ENCODE data around the gene MYCBP. TPM values are rescaled to one million over a fixed set of nuclear protein-coding genes. Genes with fewer than 3 reads are reported as not detected.

MYCBP gene
- total RNA-seq, 1 donor from 2014 or later = 11.5 TPM

DNA sequence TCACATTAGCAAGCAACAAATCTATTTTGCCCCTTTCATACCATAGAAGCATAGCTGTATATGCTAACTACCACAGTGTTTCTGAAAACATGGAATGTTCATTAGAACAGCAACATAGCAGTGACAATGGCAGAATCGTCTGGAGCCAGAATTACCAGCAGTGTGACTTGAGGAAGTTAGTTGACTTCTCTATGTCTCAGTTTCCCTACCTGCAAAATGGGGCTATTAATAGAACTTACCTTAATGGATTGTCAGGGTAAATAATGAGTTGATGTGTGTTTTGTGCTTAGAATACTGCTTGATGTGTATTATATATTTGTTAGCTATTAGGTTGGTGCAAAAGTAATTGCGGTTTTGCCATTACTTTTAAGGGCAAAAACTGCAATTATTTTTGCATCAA lies 23.0 kb upstream of the MYCBP start:
- Histone ChIP-seq H3K27me3 (ENCODE audit: control insufficient read depth, insufficient read depth, low read length) (no peaks in the 10 kb centered on the region), H3K36me3 (ENCODE audit: control insufficient read depth, insufficient read depth, low read length) (no peaks in the 10 kb centered on the region), H3K4me3 (ENCODE audit: low read depth, low read length) (no peak overlapping the region)
- no peak for DNase-seq (ENCODE audit: low read depth)
- TF ChIP-seq, protein P1, sequence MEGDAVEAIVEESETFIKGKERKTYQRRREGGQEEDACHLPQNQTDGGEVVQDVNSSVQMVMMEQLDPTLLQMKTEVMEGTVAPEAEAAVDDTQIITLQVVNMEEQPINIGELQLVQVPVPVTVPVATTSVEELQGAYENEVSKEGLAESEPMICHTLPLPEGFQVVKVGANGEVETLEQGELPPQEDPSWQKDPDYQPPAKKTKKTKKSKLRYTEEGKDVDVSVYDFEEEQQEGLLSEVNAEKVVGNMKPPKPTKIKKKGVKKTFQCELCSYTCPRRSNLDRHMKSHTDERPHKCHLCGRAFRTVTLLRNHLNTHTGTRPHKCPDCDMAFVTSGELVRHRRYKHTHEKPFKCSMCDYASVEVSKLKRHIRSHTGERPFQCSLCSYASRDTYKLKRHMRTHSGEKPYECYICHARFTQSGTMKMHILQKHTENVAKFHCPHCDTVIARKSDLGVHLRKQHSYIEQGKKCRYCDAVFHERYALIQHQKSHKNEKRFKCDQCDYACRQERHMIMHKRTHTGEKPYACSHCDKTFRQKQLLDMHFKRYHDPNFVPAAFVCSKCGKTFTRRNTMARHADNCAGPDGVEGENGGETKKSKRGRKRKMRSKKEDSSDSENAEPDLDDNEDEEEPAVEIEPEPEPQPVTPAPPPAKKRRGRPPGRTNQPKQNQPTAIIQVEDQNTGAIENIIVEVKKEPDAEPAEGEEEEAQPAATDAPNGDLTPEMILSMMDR (IDR thresholded peaks at IDR 0.05; ENCODE audit: insufficient read depth, low read length, poor library complexity, severe bottlenecking) = no peak

DNA sequence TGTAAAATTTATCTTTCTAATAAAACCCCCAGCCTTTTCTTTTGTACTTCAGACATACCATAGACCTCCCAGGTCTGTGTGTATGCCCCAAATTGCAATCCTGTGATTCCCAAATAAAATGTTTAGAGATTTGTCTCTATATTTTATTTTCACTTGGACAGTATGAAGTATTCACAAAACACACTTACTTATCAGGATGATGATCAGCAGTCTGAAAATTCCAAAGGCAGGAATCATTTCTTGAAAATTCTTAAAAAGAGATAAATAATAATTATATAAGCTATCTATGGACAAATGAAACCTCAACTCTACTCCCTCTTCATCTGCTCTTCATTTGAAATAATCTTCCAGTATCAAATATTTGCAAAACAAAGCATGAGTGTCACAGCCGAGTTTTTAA lies 19.8 kb upstream of the MYCBP start:
- DNase-seq (ENCODE audit: low read depth) = no peak
- TF ChIP-seq, protein P1 (IDR thresholded peaks at IDR 0.05; ENCODE audit: insufficient read depth, low read length, poor library complexity, severe bottlenecking) = no peak
- Histone ChIP-seq H3K4me3 (ENCODE audit: low read depth, low read length) (no peak overlapping the region), H3K36me3 (ENCODE audit: control insufficient read depth, insufficient read depth, low read length) (no peaks in the 10 kb centered on the region), H3K27me3 (ENCODE audit: control insufficient read depth, insufficient read depth, low read length) (no peaks in the 10 kb centered on the region)

DNA sequence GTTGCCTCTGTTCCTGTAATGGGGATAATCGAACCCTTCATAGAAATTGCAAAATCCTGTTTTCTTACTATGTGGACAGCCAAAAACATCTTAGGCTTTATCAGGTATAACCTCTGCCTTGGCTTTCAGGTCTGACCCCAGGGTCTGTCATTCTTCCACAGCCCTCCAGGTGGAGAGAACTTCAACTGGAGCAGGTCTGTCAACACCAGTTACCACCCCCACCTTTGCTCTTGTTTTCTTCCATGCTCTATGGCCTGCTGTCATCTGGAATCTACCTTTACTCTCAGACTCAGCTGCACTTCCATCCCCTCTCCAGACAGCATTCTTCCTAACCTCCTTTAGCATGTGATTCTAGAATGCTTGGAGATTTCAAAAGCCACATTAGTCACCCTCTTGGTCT lies 18.6 kb upstream of the MYCBP start:
- Histone ChIP-seq H3K36me3 (ENCODE audit: control insufficient read depth, insufficient read depth, low read length) (no peaks in the 10 kb centered on the region), H3K27me3 (ENCODE audit: control insufficient read depth, insufficient read depth, low read length) (no peaks in the 10 kb centered on the region), H3K4me3 (ENCODE audit: low read depth, low read length) (no peak overlapping the region)
- TF ChIP-seq, protein P1 (IDR thresholded peaks at IDR 0.05; ENCODE audit: insufficient read depth, low read length, poor library complexity, severe bottlenecking) = peak; percentile 12
- DNase-seq (ENCODE audit: low read depth) = no peak

DNA sequence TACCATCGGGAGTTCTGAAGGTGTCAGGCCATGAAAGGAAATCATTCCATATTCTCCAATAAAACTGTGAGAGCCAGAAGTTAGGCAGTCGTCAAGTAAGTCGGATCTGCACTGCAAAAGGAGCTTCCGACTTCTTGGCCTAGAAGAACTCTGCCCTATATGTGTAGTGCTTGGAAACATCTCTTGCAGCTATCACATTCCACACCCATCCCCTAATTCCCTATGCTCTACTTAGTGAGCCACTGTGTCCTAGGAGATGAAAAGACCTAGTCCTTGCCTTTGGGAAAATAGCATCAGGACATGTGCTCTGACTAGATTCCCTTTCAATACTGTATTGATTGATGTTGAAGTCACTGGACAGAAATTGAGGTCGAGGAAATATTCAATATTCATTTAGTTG lies 16.4 kb upstream of the MYCBP start:
- H3K36me3 ChIP-seq (ENCODE audit: control insufficient read depth, insufficient read depth, low read length) = no peaks in the 10 kb centered on the region
- TF ChIP-seq, protein P1 (IDR thresholded peaks at IDR 0.05; ENCODE audit: insufficient read depth, low read length, poor library complexity, severe bottlenecking) = no peak
- H3K27me3 ChIP-seq (ENCODE audit: control insufficient read depth, insufficient read depth, low read length) = no peaks in the 10 kb centered on the region
- no peak overlapping the region for H3K4me3 ChIP-seq (ENCODE audit: low read depth, low read length)
- DNase-seq (ENCODE audit: low read depth) = no peak

DNA sequence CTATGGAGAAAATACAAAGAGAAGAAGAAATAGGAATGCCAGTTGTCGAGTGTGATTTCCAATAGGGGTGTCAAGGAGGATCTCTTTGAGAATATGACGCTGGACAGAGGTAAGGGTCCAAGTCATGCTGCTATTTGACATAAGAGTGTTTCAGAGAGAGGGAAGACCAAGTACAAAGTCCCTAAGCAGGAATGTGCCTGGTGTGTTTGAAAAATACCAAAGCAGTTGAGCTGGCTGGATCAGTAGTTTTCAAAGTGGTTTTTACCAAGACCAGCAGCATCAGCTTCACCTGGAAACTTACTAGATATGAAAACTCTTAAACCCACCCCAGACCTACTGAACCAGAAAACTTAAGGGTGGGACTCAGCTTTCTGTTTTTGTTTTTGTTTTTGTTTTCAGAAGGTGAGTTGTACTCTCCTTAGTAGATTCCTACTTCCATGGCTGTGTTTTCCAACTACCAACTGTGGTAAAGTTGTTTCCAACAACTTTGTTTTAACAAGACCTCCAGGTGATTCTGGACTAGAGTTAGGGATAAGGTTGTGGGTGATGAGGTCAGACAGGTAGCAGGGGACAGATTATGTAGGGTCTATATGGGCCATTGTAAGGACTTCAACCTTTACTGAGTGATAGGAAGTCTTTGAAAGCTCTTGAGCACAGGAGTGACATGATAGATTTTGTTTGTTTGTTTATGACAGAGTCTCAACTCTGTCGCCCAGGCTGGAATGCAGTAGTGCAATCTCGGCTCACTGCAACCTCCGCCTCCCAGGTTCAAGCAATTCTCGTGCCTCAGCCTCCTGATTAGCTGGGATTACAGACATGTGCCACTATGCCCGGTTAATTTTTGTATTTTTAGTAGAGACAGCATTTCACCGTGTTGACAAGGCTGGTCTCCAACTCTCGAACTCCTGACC lies 15.5 kb upstream of the MYCBP start:
- Histone ChIP-seq H3K27me3 (ENCODE audit: control insufficient read depth, insufficient read depth, low read length) (no peaks in the 10 kb centered on the region), H3K4me3 (ENCODE audit: low read depth, low read length) (no peak overlapping the region), H3K36me3 (ENCODE audit: control insufficient read depth, insufficient read depth, low read length) (no peaks in the 10 kb centered on the region)
- TF ChIP-seq, protein P1 (IDR thresholded peaks at IDR 0.05; ENCODE audit: insufficient read depth, low read length, poor library complexity, severe bottlenecking) = no peak
- DNase-seq (ENCODE audit: low read depth) = no peak

DNA sequence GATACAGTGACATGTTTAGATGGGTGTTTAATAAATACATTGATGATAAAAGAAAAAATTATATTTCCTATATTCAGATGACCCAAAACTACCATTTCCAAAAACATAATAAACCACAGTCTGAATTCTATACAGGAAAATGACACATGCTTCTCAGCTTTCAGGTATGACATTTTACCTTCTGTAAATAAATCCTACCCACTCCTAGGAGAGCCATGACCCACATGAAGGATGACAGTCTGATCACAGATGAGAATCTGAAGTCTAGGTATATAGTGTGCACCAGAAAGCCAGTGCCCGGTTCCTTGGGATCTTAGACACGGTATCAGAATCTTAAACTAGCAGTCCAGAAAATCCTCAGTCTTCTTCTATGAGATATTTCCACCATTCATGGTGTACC lies 11.9 kb upstream of the MYCBP start:
- no peaks in the 10 kb centered on the region for H3K27me3 ChIP-seq (ENCODE audit: control insufficient read depth, insufficient read depth, low read length)
- no peak for DNase-seq (ENCODE audit: low read depth)
- TF ChIP-seq, protein P1 (IDR thresholded peaks at IDR 0.05; ENCODE audit: insufficient read depth, low read length, poor library complexity, severe bottlenecking) = no peak
- H3K36me3 ChIP-seq (ENCODE audit: control insufficient read depth, insufficient read depth, low read length) = no peaks in the 10 kb centered on the region
- H3K4me3 ChIP-seq (ENCODE audit: low read depth, low read length) = no peak overlapping the region

All from kidney epithelial cell (primary cell).